ENCODE measurements around the gene LRRTM1.

DNA sequence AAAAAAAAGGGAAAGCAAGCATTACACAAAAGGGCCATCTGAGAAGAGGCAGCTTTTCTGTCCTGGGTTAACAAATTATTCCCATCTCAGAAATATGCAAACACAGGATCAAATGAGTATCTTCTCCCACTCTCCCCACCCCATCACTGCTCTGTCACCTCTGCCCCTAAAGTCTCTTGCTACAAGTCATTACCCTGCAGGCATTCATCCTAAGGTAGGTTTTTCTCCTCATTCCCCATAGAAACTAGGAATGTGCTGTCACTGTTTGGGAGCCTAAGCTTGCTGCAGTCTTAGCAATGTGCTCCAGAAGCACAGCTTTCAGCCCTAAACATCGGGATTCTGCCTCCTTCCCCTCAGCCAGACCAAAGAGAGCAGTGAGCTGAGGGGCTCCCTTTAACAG lies 3.6 kb downstream of the LRRTM1 start:
- TF ChIP-seq, protein P1, sequence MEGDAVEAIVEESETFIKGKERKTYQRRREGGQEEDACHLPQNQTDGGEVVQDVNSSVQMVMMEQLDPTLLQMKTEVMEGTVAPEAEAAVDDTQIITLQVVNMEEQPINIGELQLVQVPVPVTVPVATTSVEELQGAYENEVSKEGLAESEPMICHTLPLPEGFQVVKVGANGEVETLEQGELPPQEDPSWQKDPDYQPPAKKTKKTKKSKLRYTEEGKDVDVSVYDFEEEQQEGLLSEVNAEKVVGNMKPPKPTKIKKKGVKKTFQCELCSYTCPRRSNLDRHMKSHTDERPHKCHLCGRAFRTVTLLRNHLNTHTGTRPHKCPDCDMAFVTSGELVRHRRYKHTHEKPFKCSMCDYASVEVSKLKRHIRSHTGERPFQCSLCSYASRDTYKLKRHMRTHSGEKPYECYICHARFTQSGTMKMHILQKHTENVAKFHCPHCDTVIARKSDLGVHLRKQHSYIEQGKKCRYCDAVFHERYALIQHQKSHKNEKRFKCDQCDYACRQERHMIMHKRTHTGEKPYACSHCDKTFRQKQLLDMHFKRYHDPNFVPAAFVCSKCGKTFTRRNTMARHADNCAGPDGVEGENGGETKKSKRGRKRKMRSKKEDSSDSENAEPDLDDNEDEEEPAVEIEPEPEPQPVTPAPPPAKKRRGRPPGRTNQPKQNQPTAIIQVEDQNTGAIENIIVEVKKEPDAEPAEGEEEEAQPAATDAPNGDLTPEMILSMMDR (conservative IDR thresholded peaks at IDR 0.05): no peak
- no peak for TF ChIP-seq EZH2 (IDR thresholded peaks at IDR 0.05; ENCODE audit: low read depth)

Measured in PC-9 (cell line).